Measurements from ENCODE around the gene URB1. TPM values are rescaled to one million over a fixed set of nuclear protein-coding genes. Genes with fewer than 3 reads are reported as not detected.

Gene URB1
- total and polyA plus RNA-seq, 2 experiments from 2014 or later = 7.7 to 44.1 TPM

- no peaks in the 10 kb centered on the region for H3K36me3 ChIP-seq (ENCODE audit: insufficient read depth)
- no peaks in the 10 kb centered on the region; the same call in 2 of the 3 replicates for H3K36me3 Mint-ChIP-seq (ENCODE audit: low read depth)
- no peak overlapping the region for H3K27ac Mint-ChIP-seq
- H3K4me3 ChIP-seq = no peak overlapping the region
- H3K27me3 ChIP-seq (ENCODE audit: insufficient read depth) = no peaks in the 10 kb centered on the region
- H3K27ac ChIP-seq (ENCODE audit: low read depth) = no peak overlapping the region
- no peak overlapping the region for H3K4me3 Mint-ChIP-seq
- H3F3A ChIP-seq (replicated peaks; ENCODE audit: low read depth) = no peaks in the 10 kb centered on the region
- ATAC-seq = no peak
- no peaks in the 10 kb centered on the region for H3K4me1 ChIP-seq (ENCODE audit: insufficient read depth)
- TF ChIP-seq CTCF (conservative IDR thresholded peaks at IDR 0.05; ENCODE audit: low read depth in 2 of 2) = no peak
- TF ChIP-seq JUNB (IDR thresholded peaks at IDR 0.05; ENCODE audit: unreplicated experiment) = no peak
- no peak for TF ChIP-seq ZNF114 (CRISPR knock-in tag; IDR thresholded peaks at IDR 0.05)
- TF ChIP-seq NANOG (IDR thresholded peaks at IDR 0.05; ENCODE audit: borderline replicate concordance) = no peak
- TF ChIP-seq CREB1 (CRISPR knock-in tag; IDR thresholded peaks at IDR 0.05; ENCODE audit: low read depth) = no peak
- TF ChIP-seq POLR2AphosphoS5 (IDR thresholded peaks at IDR 0.05; ENCODE audit: low read depth) = no peak
- TF ChIP-seq ZNF331 (CRISPR knock-in tag; IDR thresholded peaks at IDR 0.05; ENCODE audit: low read depth) = no peak
- TF ChIP-seq ZNF462 (CRISPR knock-in tag; IDR thresholded peaks at IDR 0.05) = no peak
- no peak for TF ChIP-seq EZH2phosphoT487 (IDR thresholded peaks at IDR 0.05; ENCODE audit: unreplicated experiment)
- no peaks in the 10 kb centered on the region for H3K9me2 ChIP-seq (ENCODE audit: insufficient read depth)
- H3K27me3 Mint-ChIP-seq (ENCODE audit: insufficient read depth, low read depth, poor library complexity) = peaks cover 4% of the 10 kb centered on the region
- no peak overlapping the region for H2AFZ ChIP-seq
- H3K9me3 Mint-ChIP-seq = 0 out of 3 replicates have a peak, but pooled peaks cover 2% of the 10 kb centered on the region
- DNase-seq (ENCODE audit: low spot score) = no peak
- H4K20me1 ChIP-seq (replicated peaks; ENCODE audit: insufficient read depth) = no peaks in the 10 kb centered on the region
- H3K79me2 ChIP-seq (replicated peaks; ENCODE audit: insufficient read depth) = no peaks in the 10 kb centered on the region
- no peak overlapping the region for H3K4me2 ChIP-seq
- H3K4me1 Mint-ChIP-seq = no peaks in the 10 kb centered on the region
These were observed 107.3 kb downstream of the URB1 start for GRCh38 chr21:32285476-32285875.
